ENCODE data around the gene ADORA1.

DNA sequence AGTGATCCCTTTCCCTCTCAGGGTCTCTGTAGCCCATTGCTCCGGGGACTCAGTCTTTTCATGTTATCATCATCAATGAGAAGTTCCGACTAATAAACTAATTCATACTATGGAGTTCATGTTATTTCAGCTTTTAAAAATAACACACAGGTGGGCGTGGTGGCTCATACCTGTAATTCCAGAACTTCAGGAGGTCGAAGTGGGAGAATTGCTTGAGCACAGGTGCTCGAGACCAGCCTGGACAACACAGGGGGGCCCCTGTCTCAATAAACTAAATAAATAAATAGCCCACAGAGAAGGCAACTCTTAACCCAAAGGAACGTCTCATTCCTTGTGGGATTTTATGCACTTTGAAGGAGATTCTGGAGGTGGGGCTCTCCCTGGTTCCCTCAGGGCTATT, 33.6 kb downstream of the ADORA1 start:
- TF ChIP-seq, protein P1, sequence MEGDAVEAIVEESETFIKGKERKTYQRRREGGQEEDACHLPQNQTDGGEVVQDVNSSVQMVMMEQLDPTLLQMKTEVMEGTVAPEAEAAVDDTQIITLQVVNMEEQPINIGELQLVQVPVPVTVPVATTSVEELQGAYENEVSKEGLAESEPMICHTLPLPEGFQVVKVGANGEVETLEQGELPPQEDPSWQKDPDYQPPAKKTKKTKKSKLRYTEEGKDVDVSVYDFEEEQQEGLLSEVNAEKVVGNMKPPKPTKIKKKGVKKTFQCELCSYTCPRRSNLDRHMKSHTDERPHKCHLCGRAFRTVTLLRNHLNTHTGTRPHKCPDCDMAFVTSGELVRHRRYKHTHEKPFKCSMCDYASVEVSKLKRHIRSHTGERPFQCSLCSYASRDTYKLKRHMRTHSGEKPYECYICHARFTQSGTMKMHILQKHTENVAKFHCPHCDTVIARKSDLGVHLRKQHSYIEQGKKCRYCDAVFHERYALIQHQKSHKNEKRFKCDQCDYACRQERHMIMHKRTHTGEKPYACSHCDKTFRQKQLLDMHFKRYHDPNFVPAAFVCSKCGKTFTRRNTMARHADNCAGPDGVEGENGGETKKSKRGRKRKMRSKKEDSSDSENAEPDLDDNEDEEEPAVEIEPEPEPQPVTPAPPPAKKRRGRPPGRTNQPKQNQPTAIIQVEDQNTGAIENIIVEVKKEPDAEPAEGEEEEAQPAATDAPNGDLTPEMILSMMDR (IDR thresholded peaks at IDR 0.05; ENCODE audit: low read length) = no peak
- TF ChIP-seq EZH2 (IDR thresholded peaks at IDR 0.05; ENCODE audit: borderline replicate concordance, low read length) = no peak

All from OCI-LY1 (cell line).